GM12878 (cell line): ENCODE results near the gene FKBP15.

Experiments
- CTCF ChIP-seq, 3 experiments: IDR thresholded peaks in 2 of 3; conservative IDR thresholded peaks in 1 of 3; 2 replicates each; pipeline ENCODE4 v1.5.1; 2011; ENCODE audit warnings: low read depth in 3 of 3, low read length in 3 of 3, mild to moderate bottlenecking in 3 of 3, control low read depth in 2 of 3, moderate library complexity in 2 of 3, inconsistent platforms in 1 of 3, mixed read lengths in 1 of 3; ENCODE audit not compliant: control insufficient read depth in 2 of 3, insufficient read depth in 1 of 3; ENCODE audit errors: extremely low read depth in 1 of 3
- E4F1 ChIP-seq: fragments of 450-650 bp; IDR thresholded peaks from 2 replicates; pipeline ENCODE4 v1.6.1; 2018; ENCODE audit warnings: borderline replicate concordance, mild to moderate bottlenecking; ENCODE audit not compliant: partially characterized antibody
- HDGF ChIP-seq: fragments of 450-650 bp; IDR thresholded peaks from 2 replicates; pipeline ENCODE4 v1.6.1; 2016; ENCODE audit warnings: antibody characterized with exemption
- KDM1A ChIP-seq: fragments of 200-600 bp; sonication (generic); IDR thresholded peaks from 2 replicates; pipeline ENCODE4 v1.6.1; 2016; ENCODE audit warnings: borderline replicate concordance
- NR2C2 ChIP-seq: IDR thresholded peaks from 2 replicates; pipeline ENCODE4 v1.6.1; 2011; ENCODE audit warnings: borderline replicate concordance, low read depth; ENCODE audit not compliant: control insufficient read depth, insufficient read length
- NR2F1 ChIP-seq: fragments of 450-650 bp; conservative IDR thresholded peaks from 2 replicates; pipeline ENCODE4 v1.6.1; 2017; ENCODE audit warnings: mild to moderate bottlenecking
- TAF1 ChIP-seq: IDR thresholded peaks from 2 replicates; pipeline ENCODE4 v1.6.1; 2011; ENCODE audit warnings: mild to moderate bottlenecking, low read depth, low read length, borderline replicate concordance
- TBL1XR1 ChIP-seq: IDR thresholded peaks from 2 replicates; pipeline ENCODE4 v1.6.1; 2012; ENCODE audit warnings: low read depth, low read length, improper control_type of control experiment
- YY1 ChIP-seq: IDR thresholded peaks from 2 replicates; pipeline ENCODE4 v1.6.1; 2011; ENCODE audit warnings: low read depth, mild to moderate bottlenecking, low read length
- TF ChIP-seq, protein P1 (sequence below): IDR thresholded peaks from 2 replicates; pipeline ENCODE4 v1.6.1; 2011; ENCODE audit warnings: low read depth, low read length, improper control_type of control experiment, borderline replicate concordance
- TF ChIP-seq, protein P2 (sequence below): IDR thresholded peaks from 2 replicates; pipeline ENCODE4 v1.6.1; 2012; ENCODE audit warnings: low read depth, low read length, improper control_type of control experiment

GRCh38 chr9:113220467-113221002, 542 bp downstream of the FKBP15 start:
- TF ChIP-seq, protein P1, sequence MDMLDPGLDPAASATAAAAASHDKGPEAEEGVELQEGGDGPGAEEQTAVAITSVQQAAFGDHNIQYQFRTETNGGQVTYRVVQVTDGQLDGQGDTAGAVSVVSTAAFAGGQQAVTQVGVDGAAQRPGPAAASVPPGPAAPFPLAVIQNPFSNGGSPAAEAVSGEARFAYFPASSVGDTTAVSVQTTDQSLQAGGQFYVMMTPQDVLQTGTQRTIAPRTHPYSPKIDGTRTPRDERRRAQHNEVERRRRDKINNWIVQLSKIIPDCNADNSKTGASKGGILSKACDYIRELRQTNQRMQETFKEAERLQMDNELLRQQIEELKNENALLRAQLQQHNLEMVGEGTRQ: no peak
- TF ChIP-seq, protein P2, sequence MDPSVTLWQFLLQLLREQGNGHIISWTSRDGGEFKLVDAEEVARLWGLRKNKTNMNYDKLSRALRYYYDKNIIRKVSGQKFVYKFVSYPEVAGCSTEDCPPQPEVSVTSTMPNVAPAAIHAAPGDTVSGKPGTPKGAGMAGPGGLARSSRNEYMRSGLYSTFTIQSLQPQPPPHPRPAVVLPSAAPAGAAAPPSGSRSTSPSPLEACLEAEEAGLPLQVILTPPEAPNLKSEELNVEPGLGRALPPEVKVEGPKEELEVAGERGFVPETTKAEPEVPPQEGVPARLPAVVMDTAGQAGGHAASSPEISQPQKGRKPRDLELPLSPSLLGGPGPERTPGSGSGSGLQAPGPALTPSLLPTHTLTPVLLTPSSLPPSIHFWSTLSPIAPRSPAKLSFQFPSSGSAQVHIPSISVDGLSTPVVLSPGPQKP: no peak
- TF ChIP-seq TAF1 (no peak), YY1 (no peak), TBL1XR1 (no peak), CTCF (IDR thresholded peaks at IDR 0.05 in 2 of 3, conservative IDR thresholded peaks at IDR 0.05 in 1 of 3; ENCODE audit: control insufficient read depth in 2 of 3, extremely low read depth in 1 of 3, insufficient read depth in 1 of 3, low read depth in 3 of 3, low read length in 3 of 3) (no peak), KDM1A (no peak), HDGF (no peak), NR2C2 (no peak), E4F1 (no peak), NR2F1 (no peak)
